H1 (cell line): ENCODE results near the gene SLC22A31.

Experiments used
- ASH2L ChIP-seq: fragments of 200-600, 300-600 bp; sonication (generic); IDR thresholded peaks from one replicate; pipeline ENCODE4 v1.7.1; 2017; ENCODE audit warnings: low read length
- JUN ChIP-seq: IDR thresholded peaks from 2 replicates; pipeline ENCODE4 v1.6.1; 2011; ENCODE audit warnings: low read depth, mild to moderate bottlenecking, improper control_type of control experiment, low read length
- POU5F1 ChIP-seq: IDR thresholded peaks from 2 replicates; pipeline ENCODE4 v1.6.1; 2011; ENCODE audit warnings: low read depth, mild to moderate bottlenecking, low read length, moderate library complexity
- YY1 ChIP-seq: IDR thresholded peaks from 2 replicates; pipeline ENCODE4 v1.6.1; 2011; ENCODE audit warnings: low read depth, mild to moderate bottlenecking, low read length
- TF ChIP-seq, protein P1 (sequence below), 3 experiments: IDR thresholded peaks; 1 replicate in 2 of 3; 2 replicates in 1 of 3; pipeline versions ENCODE4 v1.5.1 to v1.6.1; 2011; ENCODE audit warnings: low read length in 3 of 3, mild to moderate bottlenecking in 3 of 3, inconsistent platforms in 2 of 3, low read depth in 1 of 3, moderate library complexity in 1 of 3; ENCODE audit not compliant: insufficient read depth in 1 of 3; ENCODE audit errors: control extremely low read depth in 1 of 3
- TF ChIP-seq, protein P2 (sequence below): IDR thresholded peaks from 2 replicates; pipeline ENCODE4 v1.6.1; 2012; ENCODE audit warnings: inconsistent platforms
- TF ChIP-seq, protein P3 (sequence below): IDR thresholded peaks from 2 replicates; pipeline ENCODE4 v1.6.1; 2012; ENCODE audit warnings: low read length, inconsistent platforms
- TF ChIP-seq, protein P4 (sequence below): IDR thresholded peaks from 2 replicates; pipeline ENCODE4 v1.6.1; 2011; ENCODE audit warnings: low read length, improper control_type of control experiment

DNA sequence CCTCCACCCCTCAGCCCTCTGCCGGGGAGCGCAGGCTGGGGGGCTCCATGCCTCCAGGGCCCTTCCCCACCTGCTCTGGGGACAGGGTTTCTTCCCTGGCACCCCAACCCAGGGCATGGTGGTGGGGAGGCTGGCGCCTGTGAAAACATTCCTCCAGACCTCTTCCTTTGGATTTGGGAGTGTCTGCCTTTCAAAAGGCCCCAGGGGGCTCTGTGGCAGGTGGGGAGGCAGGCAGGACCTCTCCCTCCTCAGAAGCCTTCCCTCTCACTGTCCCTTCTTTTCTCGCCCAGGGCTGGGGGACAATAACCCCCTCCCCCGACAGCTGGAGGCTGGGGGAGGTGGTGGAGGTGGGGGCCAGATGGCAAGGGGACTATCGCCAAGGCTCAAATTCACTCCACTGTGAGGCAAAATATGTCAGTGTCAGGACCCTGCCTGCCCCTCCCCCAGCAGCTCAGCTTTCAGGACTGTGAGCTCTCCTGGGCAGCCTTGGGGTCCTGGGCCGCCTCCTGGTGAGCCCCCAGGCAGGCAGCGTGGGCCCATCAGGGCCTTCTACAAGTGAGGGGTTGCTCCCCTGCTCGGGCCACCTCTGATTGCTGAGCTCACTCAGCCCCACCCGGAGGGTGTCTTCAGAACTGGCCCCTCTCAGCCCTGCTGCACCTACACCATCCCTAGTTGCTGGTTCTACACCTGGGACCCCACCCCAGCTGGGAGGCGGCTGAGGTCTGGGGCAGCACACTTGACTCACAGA is 27.0 kb downstream of the SLC22A31 start:
- TF ChIP-seq, protein P1, sequence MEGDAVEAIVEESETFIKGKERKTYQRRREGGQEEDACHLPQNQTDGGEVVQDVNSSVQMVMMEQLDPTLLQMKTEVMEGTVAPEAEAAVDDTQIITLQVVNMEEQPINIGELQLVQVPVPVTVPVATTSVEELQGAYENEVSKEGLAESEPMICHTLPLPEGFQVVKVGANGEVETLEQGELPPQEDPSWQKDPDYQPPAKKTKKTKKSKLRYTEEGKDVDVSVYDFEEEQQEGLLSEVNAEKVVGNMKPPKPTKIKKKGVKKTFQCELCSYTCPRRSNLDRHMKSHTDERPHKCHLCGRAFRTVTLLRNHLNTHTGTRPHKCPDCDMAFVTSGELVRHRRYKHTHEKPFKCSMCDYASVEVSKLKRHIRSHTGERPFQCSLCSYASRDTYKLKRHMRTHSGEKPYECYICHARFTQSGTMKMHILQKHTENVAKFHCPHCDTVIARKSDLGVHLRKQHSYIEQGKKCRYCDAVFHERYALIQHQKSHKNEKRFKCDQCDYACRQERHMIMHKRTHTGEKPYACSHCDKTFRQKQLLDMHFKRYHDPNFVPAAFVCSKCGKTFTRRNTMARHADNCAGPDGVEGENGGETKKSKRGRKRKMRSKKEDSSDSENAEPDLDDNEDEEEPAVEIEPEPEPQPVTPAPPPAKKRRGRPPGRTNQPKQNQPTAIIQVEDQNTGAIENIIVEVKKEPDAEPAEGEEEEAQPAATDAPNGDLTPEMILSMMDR (IDR thresholded peaks at IDR 0.05; ENCODE audit: control extremely low read depth in 1 of 3, insufficient read depth in 1 of 3, low read depth in 1 of 3, low read length in 3 of 3) = no peak
- TF ChIP-seq YY1 = no peak
- TF ChIP-seq JUN = no peak
- TF ChIP-seq, protein P2, sequence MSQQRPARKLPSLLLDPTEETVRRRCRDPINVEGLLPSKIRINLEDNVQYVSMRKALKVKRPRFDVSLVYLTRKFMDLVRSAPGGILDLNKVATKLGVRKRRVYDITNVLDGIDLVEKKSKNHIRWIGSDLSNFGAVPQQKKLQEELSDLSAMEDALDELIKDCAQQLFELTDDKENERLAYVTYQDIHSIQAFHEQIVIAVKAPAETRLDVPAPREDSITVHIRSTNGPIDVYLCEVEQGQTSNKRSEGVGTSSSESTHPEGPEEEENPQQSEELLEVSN = no peak
- TF ChIP-seq, protein P3, sequence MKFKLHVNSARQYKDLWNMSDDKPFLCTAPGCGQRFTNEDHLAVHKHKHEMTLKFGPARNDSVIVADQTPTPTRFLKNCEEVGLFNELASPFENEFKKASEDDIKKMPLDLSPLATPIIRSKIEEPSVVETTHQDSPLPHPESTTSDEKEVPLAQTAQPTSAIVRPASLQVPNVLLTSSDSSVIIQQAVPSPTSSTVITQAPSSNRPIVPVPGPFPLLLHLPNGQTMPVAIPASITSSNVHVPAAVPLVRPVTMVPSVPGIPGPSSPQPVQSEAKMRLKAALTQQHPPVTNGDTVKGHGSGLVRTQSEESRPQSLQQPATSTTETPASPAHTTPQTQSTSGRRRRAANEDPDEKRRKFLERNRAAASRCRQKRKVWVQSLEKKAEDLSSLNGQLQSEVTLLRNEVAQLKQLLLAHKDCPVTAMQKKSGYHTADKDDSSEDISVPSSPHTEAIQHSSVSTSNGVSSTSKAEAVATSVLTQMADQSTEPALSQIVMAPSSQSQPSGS = no peak
- no peak for TF ChIP-seq ASH2L
- TF ChIP-seq, protein P4, sequence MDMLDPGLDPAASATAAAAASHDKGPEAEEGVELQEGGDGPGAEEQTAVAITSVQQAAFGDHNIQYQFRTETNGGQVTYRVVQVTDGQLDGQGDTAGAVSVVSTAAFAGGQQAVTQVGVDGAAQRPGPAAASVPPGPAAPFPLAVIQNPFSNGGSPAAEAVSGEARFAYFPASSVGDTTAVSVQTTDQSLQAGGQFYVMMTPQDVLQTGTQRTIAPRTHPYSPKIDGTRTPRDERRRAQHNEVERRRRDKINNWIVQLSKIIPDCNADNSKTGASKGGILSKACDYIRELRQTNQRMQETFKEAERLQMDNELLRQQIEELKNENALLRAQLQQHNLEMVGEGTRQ = no peak
- no peak for TF ChIP-seq POU5F1
